Measurements from ENCODE around the gene BEST4.
A peak's percentile ranks its signal among the peaks of the same experiment; 100 is the strongest.

BEST4 gene

GRCh38 chr1:44810101-44810761 is 22.3 kb upstream of the BEST4 start:
- Histone ChIP-seq H3K27me3 (ENCODE audit: insufficient read depth, low read length, poor library complexity) (no peaks in the 10 kb centered on the region), H3K9me3 (ENCODE audit: insufficient read depth, low read length, severe bottlenecking) (no peaks in the 10 kb centered on the region), H2AFZ (ENCODE audit: low read depth, low read length) (0 out of 2 replicates have a peak overlapping the region, but pooled peaks have one; percentile 61), H3K36me3 (ENCODE audit: insufficient read depth, low read length) (peaks cover 9% of the 10 kb centered on the region; the same call in 1 of the 2 replicates), H3K4me2 (ENCODE audit: insufficient read depth, low read length) (peak overlapping the region; percentile 14; the same call in 1 of the 2 replicates), H3K4me1 (ENCODE audit: insufficient read depth, low read length) (peaks cover 44% of the 10 kb centered on the region), H3K4me3 (ENCODE audit: low read depth in 1 of 2, low read length in 2 of 2) (no peak overlapping the region), H3K79me2 (ENCODE audit: insufficient read depth, low read length) (no peaks in the 10 kb centered on the region), H3K27ac (ENCODE audit: low read length) (peak overlapping the region; percentile 89), H3K9ac (ENCODE audit: low read depth, low read length) (peak overlapping the region; percentile 48; the same call in 1 of the 2 replicates), H4K20me1 (ENCODE audit: insufficient read depth, low read length) (no peaks in the 10 kb centered on the region)
- TF ChIP-seq EZH2 (IDR thresholded peaks at IDR 0.05; ENCODE audit: borderline replicate concordance, low read depth, low read length, severe bottlenecking): no peak
- no peak for TF ChIP-seq CTCF (IDR thresholded peaks at IDR 0.05; ENCODE audit: borderline replicate concordance, extremely low read depth, low read length, poor library complexity, severe bottlenecking)
- DNase-seq (no peak), ATAC-seq (ENCODE audit: insufficient read depth, low read depth) (no peak)

GRCh38 chr1:44808938-44809917 is 21.3 kb upstream of the BEST4 start:
- no peaks in the 10 kb centered on the region for H3K27me3 ChIP-seq (ENCODE audit: insufficient read depth, low read length, poor library complexity)
- DNase-seq (peak; percentile 88), ATAC-seq (ENCODE audit: insufficient read depth, low read depth) (peak; percentile 81)
- no peak overlapping the region for H3K4me3 ChIP-seq (ENCODE audit: low read depth in 1 of 2, low read length in 2 of 2)
- H3K36me3 ChIP-seq (ENCODE audit: insufficient read depth, low read length): peaks cover 17% of the 10 kb centered on the region; the same call in 1 of the 2 replicates
- H3K9me3 ChIP-seq (ENCODE audit: insufficient read depth, low read length, severe bottlenecking): no peaks in the 10 kb centered on the region
- no peaks in the 10 kb centered on the region for H3K79me2 ChIP-seq (ENCODE audit: insufficient read depth, low read length)
- TF ChIP-seq CTCF (IDR thresholded peaks at IDR 0.05; ENCODE audit: borderline replicate concordance, extremely low read depth, low read length, poor library complexity, severe bottlenecking) (no peak), EZH2 (IDR thresholded peaks at IDR 0.05; ENCODE audit: borderline replicate concordance, low read depth, low read length, severe bottlenecking) (no peak)
- peak overlapping the region; percentile 14 for H3K4me2 ChIP-seq (ENCODE audit: insufficient read depth, low read length)
- peak overlapping the region; percentile 48 for H3K9ac ChIP-seq (ENCODE audit: low read depth, low read length)
- H3K27ac ChIP-seq (ENCODE audit: low read length): peak overlapping the region; percentile 89
- H4K20me1 ChIP-seq (ENCODE audit: insufficient read depth, low read length): no peaks in the 10 kb centered on the region
- peaks cover 37% of the 10 kb centered on the region for H3K4me1 ChIP-seq (ENCODE audit: insufficient read depth, low read length)
- H2AFZ ChIP-seq (ENCODE audit: low read depth, low read length): peak overlapping the region; percentile 61

GRCh38 chr1:44808063-44808937 is 20.3 kb upstream of the BEST4 start, which contains the start of gene BTBD19:
TSS of gene BTBD19 (plus strand) at chr1:44808523. CDS start at chr1:44808821, 298 bp downstream.
- no peak for DNase-seq
- no peak within 1 kb of the TSS for H3K4me3 ChIP-seq (ENCODE audit: low read depth in 1 of 2, low read length in 2 of 2)
- no peaks in the 10 kb centered on the region for H3K9me3 ChIP-seq (ENCODE audit: insufficient read depth, low read length, severe bottlenecking)
- H4K20me1 ChIP-seq (ENCODE audit: insufficient read depth, low read length): no peaks in the 10 kb centered on the region
- no peak for TF ChIP-seq CTCF (IDR thresholded peaks at IDR 0.05; ENCODE audit: borderline replicate concordance, extremely low read depth, low read length, poor library complexity, severe bottlenecking)
- TF ChIP-seq EZH2 (IDR thresholded peaks at IDR 0.05; ENCODE audit: borderline replicate concordance, low read depth, low read length, severe bottlenecking): no peak
- H2AFZ ChIP-seq (ENCODE audit: low read depth, low read length): peak within 1 kb of the TSS; percentile 61
- H3K4me2 ChIP-seq (ENCODE audit: insufficient read depth, low read length): no peak within 1 kb of the TSS; the same call in 1 of the 2 replicates
- peaks cover 27% of the 10 kb centered on the region for H3K36me3 ChIP-seq (ENCODE audit: insufficient read depth, low read length)
- no peak for ATAC-seq (ENCODE audit: insufficient read depth, low read depth)
- H3K27me3 ChIP-seq (ENCODE audit: insufficient read depth, low read length, poor library complexity): no peaks in the 10 kb centered on the region
- H3K79me2 ChIP-seq (ENCODE audit: insufficient read depth, low read length): no peaks in the 10 kb centered on the region
- H3K4me1 ChIP-seq (ENCODE audit: insufficient read depth, low read length): peaks cover 33% of the 10 kb centered on the region
- H3K27ac ChIP-seq (ENCODE audit: low read length): peak within 1 kb of the TSS; percentile 89
- peak within 1 kb of the TSS; percentile 48 for H3K9ac ChIP-seq (ENCODE audit: low read depth, low read length)

Measured in DND-41 (cell line).